Measurements from ENCODE around the gene RTP5. TPM values are rescaled to one million over a fixed set of nuclear protein-coding genes. Genes with fewer than 3 reads are reported as not detected.

Gene RTP5
- total RNA-seq, 1 experiment from 2014 or later, result not detected

GRCh38 chr2:241885291-241885945, 15.9 kb downstream of the RTP5 start:
- Histone ChIP-seq H3K79me2 (ENCODE audit: insufficient read depth, low read length) (no peaks in the 10 kb centered on the region), H3K27ac (ENCODE audit: insufficient read length, low read depth, low read length) (no peak overlapping the region), H3K14ac (ENCODE audit: insufficient read depth, low read length) (no peak overlapping the region)

More at GRCh38 chr2:241885291-241885945, 15.9 kb downstream of the RTP5 start:
- H4K20me1 ChIP-seq (ENCODE audit: control insufficient read depth, insufficient read depth, insufficient read length), result no peaks in the 10 kb centered on the region
- no peaks in the 10 kb centered on the region for H3K79me1 ChIP-seq (ENCODE audit: insufficient read depth, low read depth, low read length, poor library complexity, severe bottlenecking)
- no peak overlapping the region for H3K23ac ChIP-seq (ENCODE audit: insufficient read length, low read depth, low read length)
- no peak overlapping the region for H4K8ac ChIP-seq (replicated peaks; ENCODE audit: insufficient read length, low read depth, low read length)
- no peak overlapping the region for H4K5ac ChIP-seq (ENCODE audit: insufficient read length, low read depth, low read length)
- H3K4me3 Mint-ChIP-seq, result no peak overlapping the region
- H3K18ac ChIP-seq (ENCODE audit: insufficient read length, low read depth, low read length), result no peak overlapping the region
- H3K27ac Mint-ChIP-seq, result peak overlapping the region in 1 of 3 experiments; percentile 94; a peak in 2 of 7 replicates
- H2AFZ ChIP-seq (ENCODE audit: low read length), result no peak overlapping the region
- no peak overlapping the region for H2BK20ac ChIP-seq (ENCODE audit: low read depth, low read length, poor library complexity, severe bottlenecking)
- H3T11ph ChIP-seq (ENCODE audit: low read length), result no peak overlapping the region
- H2BK5ac ChIP-seq (ENCODE audit: insufficient read length, low read length), result no peak overlapping the region
- H3K4me1 ChIP-seq (ENCODE audit: insufficient read depth, low read length), result peaks cover 3% of the 10 kb centered on the region; the same call in 1 of the 2 replicates
- H3K27me3 ChIP-seq (ENCODE audit: insufficient read depth, low read length), result no peaks in the 10 kb centered on the region
- H3K9me3 ChIP-seq (ENCODE audit: control insufficient read depth, low read depth, low read length), result no peaks in the 10 kb centered on the region
- DNase-seq, result no peak
- H3K9ac ChIP-seq (ENCODE audit: extremely low read depth, insufficient read length, low read length), result no peak overlapping the region
- no peak overlapping the region for H2BK120ac ChIP-seq (ENCODE audit: low read depth, low read length, poor library complexity, severe bottlenecking)
- TF ChIP-seq, protein P1, sequence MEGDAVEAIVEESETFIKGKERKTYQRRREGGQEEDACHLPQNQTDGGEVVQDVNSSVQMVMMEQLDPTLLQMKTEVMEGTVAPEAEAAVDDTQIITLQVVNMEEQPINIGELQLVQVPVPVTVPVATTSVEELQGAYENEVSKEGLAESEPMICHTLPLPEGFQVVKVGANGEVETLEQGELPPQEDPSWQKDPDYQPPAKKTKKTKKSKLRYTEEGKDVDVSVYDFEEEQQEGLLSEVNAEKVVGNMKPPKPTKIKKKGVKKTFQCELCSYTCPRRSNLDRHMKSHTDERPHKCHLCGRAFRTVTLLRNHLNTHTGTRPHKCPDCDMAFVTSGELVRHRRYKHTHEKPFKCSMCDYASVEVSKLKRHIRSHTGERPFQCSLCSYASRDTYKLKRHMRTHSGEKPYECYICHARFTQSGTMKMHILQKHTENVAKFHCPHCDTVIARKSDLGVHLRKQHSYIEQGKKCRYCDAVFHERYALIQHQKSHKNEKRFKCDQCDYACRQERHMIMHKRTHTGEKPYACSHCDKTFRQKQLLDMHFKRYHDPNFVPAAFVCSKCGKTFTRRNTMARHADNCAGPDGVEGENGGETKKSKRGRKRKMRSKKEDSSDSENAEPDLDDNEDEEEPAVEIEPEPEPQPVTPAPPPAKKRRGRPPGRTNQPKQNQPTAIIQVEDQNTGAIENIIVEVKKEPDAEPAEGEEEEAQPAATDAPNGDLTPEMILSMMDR (conservative IDR thresholded peaks at IDR 0.05), result no peak
- H3K27me3 Mint-ChIP-seq (ENCODE audit: low read depth), result no peaks in the 10 kb centered on the region; the same call in 1 of the 2 replicates
- no peaks in the 10 kb centered on the region for H3K23me2 ChIP-seq (ENCODE audit: insufficient read length, low read depth, low read length, poor library complexity, severe bottlenecking)
- H3K4me1 Mint-ChIP-seq, result peaks cover 45 to 54% of the 10 kb centered on the region in 2 experiments
- no peak overlapping the region for H4K91ac ChIP-seq (ENCODE audit: insufficient read length, low read depth, low read length)
- H3K36me3 Mint-ChIP-seq (ENCODE audit: insufficient read depth in 1 of 3, low read depth in 3 of 3), result peaks cover 2 to 19% (median 6%) of the 10 kb centered on the region in 3 experiments; a peak in 6 of 7 replicates
- H3K56ac ChIP-seq (ENCODE audit: insufficient read length, low read depth, low read length), result no peak overlapping the region
- no peak overlapping the region for H2AK5ac ChIP-seq (ENCODE audit: insufficient read length, low read length)
- no peak overlapping the region for H3K4me2 ChIP-seq (ENCODE audit: insufficient read depth, insufficient read length, low read length)
- no CpG with 5 or more reads among the region's 16 CpGs for WGBS (ENCODE audit: extremely low coverage, insufficient read length, low lambda C conversion rate)
- peaks cover 14% of the 10 kb centered on the region in 2 experiments for H3K9me3 Mint-ChIP-seq
- no peak overlapping the region for H2BK12ac ChIP-seq (ENCODE audit: insufficient read length, low read depth, low read length)
- H2BK15ac ChIP-seq (ENCODE audit: low read depth, low read length), result no peak overlapping the region
- no peak overlapping the region for H3K4ac ChIP-seq (ENCODE audit: low read depth, low read length)

All from H9 (cell line).